ENCODE measurements around the gene MDM1.

DNA sequence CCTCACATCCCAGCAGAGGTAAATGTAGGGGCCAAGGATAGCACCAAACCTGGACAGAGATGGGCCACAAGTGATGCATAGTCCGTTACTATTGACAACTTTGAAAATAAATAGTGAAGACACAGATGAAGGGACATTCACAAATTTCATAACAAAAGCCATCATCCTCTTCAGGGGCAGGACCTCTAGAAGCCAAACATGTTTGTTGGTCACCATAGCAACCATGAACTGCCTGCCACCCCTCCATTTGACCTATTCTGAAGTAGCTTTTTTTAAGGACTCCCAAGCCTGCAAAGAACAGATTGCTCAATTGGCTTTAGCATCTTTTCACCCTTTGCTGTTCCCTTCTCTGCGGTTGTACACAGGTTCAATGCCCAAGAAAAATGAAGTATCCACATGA, 35.7 kb upstream of the MDM1 start:
- no peak for TF ChIP-seq POLR2A (IDR thresholded peaks at IDR 0.05; ENCODE audit: low read length)
- no peak for TF ChIP-seq GATA1 (IDR thresholded peaks at IDR 0.05; ENCODE audit: low read depth, low read length)
